IMR-90 (cell line): ENCODE results near the gene RYR2.

Experiments used
- CTCF ChIP-seq: conservative IDR thresholded peaks from 2 replicates; pipeline ENCODE4 v1.5.1; 2012; ENCODE audit warnings: mild to moderate bottlenecking, low read depth, low read length, improper control_type of control experiment
- ELK1 ChIP-seq: fragments of 150-350 bp; IDR thresholded peaks from 2 replicates; pipeline ENCODE4 v1.6.1; 2016; ENCODE audit warnings: low read depth, mild to moderate bottlenecking, low read length, moderate library complexity, borderline replicate concordance
- MAFK ChIP-seq: IDR thresholded peaks from 2 replicates; pipeline ENCODE4 v1.6.1; 2012; ENCODE audit warnings: low read depth, low read length, improper control_type of control experiment
- RFX5 ChIP-seq: IDR thresholded peaks from 2 replicates; pipeline ENCODE4 v1.8.0; 2012; ENCODE audit warnings: low read depth, mild to moderate bottlenecking, low read length, moderate library complexity

- TF ChIP-seq ELK1 (no peak), CTCF (no peak), RFX5 (no peak), MAFK (no peak)
Measured at GRCh38 chr1:237250055-237250454, 208.1 kb downstream of the RYR2 start.
